ENCODE results near the gene CD180.

The CD180 gene

DNA sequence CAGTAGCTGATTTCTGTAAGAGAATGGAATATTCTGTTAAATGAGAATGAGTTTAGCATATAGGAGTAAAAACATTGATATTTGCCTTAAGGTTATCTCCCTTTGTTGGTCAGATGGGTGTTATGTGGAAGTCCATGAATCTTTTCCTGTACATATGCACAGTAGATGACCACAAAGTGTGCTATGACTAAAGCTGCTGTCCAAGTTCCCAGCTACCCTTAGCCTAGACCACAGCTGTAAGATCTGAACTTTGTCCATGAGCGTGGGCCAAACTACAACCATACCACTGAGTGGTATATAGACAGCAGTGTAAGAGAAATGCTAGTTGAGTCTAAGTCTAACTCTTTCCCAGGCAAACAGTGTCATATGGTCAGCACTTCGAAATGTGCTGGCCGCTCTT lies 48.8 kb downstream of the CD180 start:
- no peak overlapping the region for H3K4me3 ChIP-seq (ENCODE audit: low read depth, low read length)
- no peaks in the 10 kb centered on the region for H3K36me3 ChIP-seq (ENCODE audit: control insufficient read depth, insufficient read depth, low read length)
- H3K9me3 ChIP-seq (ENCODE audit: control insufficient read depth, low read length): no peaks in the 10 kb centered on the region
- TF ChIP-seq, protein P1, sequence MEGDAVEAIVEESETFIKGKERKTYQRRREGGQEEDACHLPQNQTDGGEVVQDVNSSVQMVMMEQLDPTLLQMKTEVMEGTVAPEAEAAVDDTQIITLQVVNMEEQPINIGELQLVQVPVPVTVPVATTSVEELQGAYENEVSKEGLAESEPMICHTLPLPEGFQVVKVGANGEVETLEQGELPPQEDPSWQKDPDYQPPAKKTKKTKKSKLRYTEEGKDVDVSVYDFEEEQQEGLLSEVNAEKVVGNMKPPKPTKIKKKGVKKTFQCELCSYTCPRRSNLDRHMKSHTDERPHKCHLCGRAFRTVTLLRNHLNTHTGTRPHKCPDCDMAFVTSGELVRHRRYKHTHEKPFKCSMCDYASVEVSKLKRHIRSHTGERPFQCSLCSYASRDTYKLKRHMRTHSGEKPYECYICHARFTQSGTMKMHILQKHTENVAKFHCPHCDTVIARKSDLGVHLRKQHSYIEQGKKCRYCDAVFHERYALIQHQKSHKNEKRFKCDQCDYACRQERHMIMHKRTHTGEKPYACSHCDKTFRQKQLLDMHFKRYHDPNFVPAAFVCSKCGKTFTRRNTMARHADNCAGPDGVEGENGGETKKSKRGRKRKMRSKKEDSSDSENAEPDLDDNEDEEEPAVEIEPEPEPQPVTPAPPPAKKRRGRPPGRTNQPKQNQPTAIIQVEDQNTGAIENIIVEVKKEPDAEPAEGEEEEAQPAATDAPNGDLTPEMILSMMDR (IDR thresholded peaks at IDR 0.05): no peak
- H3K27ac ChIP-seq: no peak overlapping the region
- no peak overlapping the region for H2AFZ ChIP-seq
- no peak overlapping the region for H3K4me2 ChIP-seq (ENCODE audit: low read length)
- H3K79me2 ChIP-seq: peaks cover 3% of the 10 kb centered on the region
- H3K27me3 ChIP-seq (ENCODE audit: control insufficient read depth, insufficient read depth, low read length): no peaks in the 10 kb centered on the region
- no peak overlapping the region for H3K9ac ChIP-seq
- H3K4me1 ChIP-seq: peaks cover 19% of the 10 kb centered on the region

DNA sequence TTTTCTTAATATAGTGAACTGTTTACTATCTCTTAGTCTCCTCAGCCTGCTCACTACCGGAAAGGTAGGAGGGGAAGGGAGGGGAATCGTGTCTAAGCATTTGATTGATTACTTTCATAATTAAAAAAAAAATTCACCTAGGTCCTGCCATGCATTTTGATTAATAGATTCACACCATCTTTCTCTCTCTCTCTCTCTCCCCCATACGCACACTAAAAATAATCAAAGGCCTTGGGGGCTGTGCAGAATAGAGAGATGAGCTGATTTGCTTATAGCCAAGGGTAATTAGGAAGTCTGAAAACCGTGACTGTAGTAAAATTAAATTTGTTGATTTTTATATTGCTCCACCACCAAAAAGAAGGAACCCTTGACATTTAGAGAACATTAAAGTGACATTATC lies 49.6 kb downstream of the CD180 start:
- H3K36me3 ChIP-seq (ENCODE audit: control insufficient read depth, insufficient read depth, low read length): no peaks in the 10 kb centered on the region

GRCh38 chr5:67146574-67146973 lies 50.0 kb downstream of the CD180 start:
- peaks cover 19% of the 10 kb centered on the region for H3K4me1 ChIP-seq
- no peaks in the 10 kb centered on the region for H3K27me3 ChIP-seq (ENCODE audit: control insufficient read depth, insufficient read depth, low read length)
- H3K4me3 ChIP-seq (ENCODE audit: low read depth, low read length): no peak overlapping the region
- no peak overlapping the region for H3K4me2 ChIP-seq (ENCODE audit: low read length)
- TF ChIP-seq, protein P1 (IDR thresholded peaks at IDR 0.05): no peak
- H3K9me3 ChIP-seq (ENCODE audit: control insufficient read depth, low read length): no peaks in the 10 kb centered on the region
- H3K36me3 ChIP-seq (ENCODE audit: control insufficient read depth, insufficient read depth, low read length): no peaks in the 10 kb centered on the region
- H3K27ac ChIP-seq: no peak overlapping the region
- H2AFZ ChIP-seq: no peak overlapping the region
- H3K79me2 ChIP-seq: peaks cover 3% of the 10 kb centered on the region
- H3K9ac ChIP-seq: no peak overlapping the region

More for the DNA sequence above, 49.6 kb downstream of the CD180 start:
- no peak overlapping the region for H3K4me3 ChIP-seq (ENCODE audit: low read depth, low read length)
- TF ChIP-seq, protein P1 (IDR thresholded peaks at IDR 0.05): no peak
- H3K27me3 ChIP-seq (ENCODE audit: control insufficient read depth, insufficient read depth, low read length): no peaks in the 10 kb centered on the region
- H2AFZ ChIP-seq: no peak overlapping the region
- peaks cover 3% of the 10 kb centered on the region for H3K79me2 ChIP-seq
- H3K9me3 ChIP-seq (ENCODE audit: control insufficient read depth, low read length): no peaks in the 10 kb centered on the region
- H3K4me1 ChIP-seq: peaks cover 19% of the 10 kb centered on the region
- no peak overlapping the region for H3K9ac ChIP-seq
- H3K4me2 ChIP-seq (ENCODE audit: low read length): no peak overlapping the region
- H3K27ac ChIP-seq: no peak overlapping the region

DNA sequence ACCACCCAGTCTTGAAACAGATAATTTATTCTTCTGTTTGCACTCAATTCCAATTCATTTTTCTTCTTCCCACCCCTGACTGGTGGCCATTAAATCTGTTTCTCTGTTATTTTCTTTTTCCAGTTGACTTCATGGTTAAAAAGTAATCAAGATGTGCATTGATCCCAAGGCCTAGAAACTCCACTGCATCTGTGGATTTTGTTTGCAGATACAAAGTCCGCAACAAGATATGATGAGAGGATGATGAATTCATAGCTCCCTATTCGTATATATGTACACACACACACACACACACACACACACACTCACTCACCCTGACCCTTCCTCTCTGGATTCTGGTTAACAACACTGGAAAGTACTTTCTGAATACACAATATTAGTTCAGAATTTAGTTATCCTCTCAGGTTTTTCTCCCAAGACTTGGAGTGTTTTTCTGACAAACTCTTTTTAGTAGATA lies 52.4 kb downstream of the CD180 start:
- no peak overlapping the region for H3K27ac ChIP-seq

DNA sequence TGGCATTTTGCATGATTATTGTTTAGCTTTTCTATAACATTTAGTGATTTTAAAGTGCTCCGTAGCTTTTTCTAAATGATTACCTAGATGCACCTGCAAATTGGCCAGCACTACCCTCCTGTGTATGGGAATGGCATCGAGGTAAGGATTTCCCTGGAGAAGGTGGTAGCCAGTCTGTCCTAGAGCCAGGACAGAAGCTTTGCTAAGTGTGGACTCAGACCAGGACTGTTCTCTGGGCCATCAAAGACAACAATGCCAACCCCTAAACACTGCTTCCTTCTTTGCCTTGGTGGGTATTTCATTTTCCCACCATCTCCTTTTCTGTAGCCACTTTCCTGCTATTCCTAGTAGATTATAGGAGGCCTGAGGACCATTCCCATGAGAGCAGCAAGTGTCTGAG lies 53.0 kb downstream of the CD180 start:
- Histone ChIP-seq H3K79me2 (peaks cover 3% of the 10 kb centered on the region), H3K9me3 (ENCODE audit: control insufficient read depth, low read length) (no peaks in the 10 kb centered on the region), H2AFZ (no peak overlapping the region), H3K4me2 (ENCODE audit: low read length) (no peak overlapping the region), H3K4me3 (ENCODE audit: low read depth, low read length) (no peak overlapping the region), H3K36me3 (ENCODE audit: control insufficient read depth, insufficient read depth, low read length) (no peaks in the 10 kb centered on the region), H3K4me1 (peaks cover 2% of the 10 kb centered on the region), H3K9ac (no peak overlapping the region), H3K27ac (no peak overlapping the region), H3K27me3 (ENCODE audit: control insufficient read depth, insufficient read depth, low read length) (no peaks in the 10 kb centered on the region)
- TF ChIP-seq, protein P1 (IDR thresholded peaks at IDR 0.05): no peak

More for the DNA sequence above, 52.4 kb downstream of the CD180 start:
- peaks cover 6% of the 10 kb centered on the region for H3K4me1 ChIP-seq
- H3K27me3 ChIP-seq (ENCODE audit: control insufficient read depth, insufficient read depth, low read length): no peaks in the 10 kb centered on the region
- no peaks in the 10 kb centered on the region for H3K9me3 ChIP-seq (ENCODE audit: control insufficient read depth, low read length)
- H3K79me2 ChIP-seq: peaks cover 3% of the 10 kb centered on the region
- TF ChIP-seq, protein P1 (IDR thresholded peaks at IDR 0.05): no peak
- H2AFZ ChIP-seq: no peak overlapping the region
- no peaks in the 10 kb centered on the region for H3K36me3 ChIP-seq (ENCODE audit: control insufficient read depth, insufficient read depth, low read length)
- no peak overlapping the region for H3K4me2 ChIP-seq (ENCODE audit: low read length)
- H3K9ac ChIP-seq: no peak overlapping the region
- no peak overlapping the region for H3K4me3 ChIP-seq (ENCODE audit: low read depth, low read length)

All from parathyroid adenoma (tissue), 2 donors.